Stomach (tissue), 9 donors: ENCODE results near the gene ADAMTS16. TPM values are rescaled to one million over a fixed set of nuclear protein-coding genes. Genes with fewer than 3 reads are reported as not detected.
A peak's percentile ranks its signal among the peaks of the same experiment; 100 is the strongest.

ENCODE experiments used
- DNase-seq, 2 donors: peaks; one replicate each; pipeline versions ENCODE4 v3.0.0 to v3.0.0-alpha.2; 2013 to 2019
- H3K27ac ChIP-seq, 5 donors: fragments of 200-600 bp in 4 of 5; sonication (generic) in 4 of 5; one replicate each; pipeline ENCODE4 v1.5.1; 2013 to 2019; ENCODE audit warnings: mild to moderate bottlenecking in 1 of 5, moderate library complexity in 1 of 5
- H3K27me3 ChIP-seq, 3 donors: fragments of 200-600 bp; sonication (generic); one replicate each; pipeline ENCODE4 v1.5.1; 2017 to 2019; ENCODE audit warnings: mixed run types in 1 of 3
- H3K36me3 ChIP-seq, 4 donors: fragments of 200-600 bp; sonication (generic); 1 replicate in 3 of 4; 2 replicates in 1 of 4; pipeline ENCODE4 v1.5.1; 2016 to 2019
- H3K4me1 ChIP-seq, 4 donors: fragments of 200-600 bp; sonication (generic); one replicate each; pipeline ENCODE4 v1.5.1; 2016 to 2019
- H3K4me3 ChIP-seq, 4 donors: fragments of 200-600 bp; sonication (generic) in 3 of 4; one replicate each; pipeline ENCODE4 v1.5.1; 2016 to 2019; ENCODE audit warnings: mild to moderate bottlenecking in 1 of 4
- H3K9me3 ChIP-seq, 4 donors: fragments of 200-600 bp; sonication (generic); one replicate each; pipeline ENCODE4 v1.5.1; 2016 to 2019
- CTCF ChIP-seq, 7 experiments: fragments of 450-650 bp in 4 of 7; fragments of 200-600 bp in 3 of 7; sonication (generic) in 3 of 7; IDR thresholded peaks; one replicate each; pipeline ENCODE4 v1.5.1; 2016 to 2019; ENCODE audit warnings: antibody characterized with exemption in 7 of 7, control low read depth in 2 of 7, mild to moderate bottlenecking in 1 of 7
- EP300 ChIP-seq: sonication (generic); formaldehyde crosslinking; IDR thresholded peaks from one replicate; pipeline ENCODE4 v1.6.1; 2017; ENCODE audit warnings: antibody characterized with exemption
- POLR2A ChIP-seq, 4 donors: fragments of 450-650 bp; IDR thresholded peaks; one replicate each; pipeline ENCODE4 v1.6.1; 2016; ENCODE audit warnings: antibody characterized with exemption in 4 of 4, control low read depth in 2 of 4, mild to moderate bottlenecking in 1 of 4, moderate library complexity in 1 of 4
- POLR2AphosphoS5 ChIP-seq, 3 donors: sonication (generic); formaldehyde crosslinking; IDR thresholded peaks; one replicate each; pipeline ENCODE4 v1.6.1; 2016; ENCODE audit warnings: antibody characterized with exemption in 3 of 3
- WGBS, 5 donors: extraction: QIAGEN DNeasy Blood & Tissue Kit in 3 of 5; methylation state at CpG; one replicate each; pipeline versions ENCODE4 v1.1.5 to v1.1.7; 2013 to 2018; 5-methylcytosine and 5-hydroxymethylcytosine counted together
- intact Hi-C: fragments of 100-400 bp; cut with DNase I; formaldehyde crosslinking; loops from one replicate; pipeline ENCODE4 v1.15.1; 2023; ENCODE audit warnings: low total_unique reads
- polyA plus RNA-seq, 3 donors: library from polyadenylated mRNA; stranded (reverse); fragments of 200-250 nt; gene quantifications; one replicate each; pipeline ENCODE4 v1.2.3, GENCODE V29; 2013
- total RNA-seq, 5 donors: library from RNA; depleted of rRNA; stranded (reverse); fragments of >200 nt; gene quantifications; one replicate each; pipeline versions ENCODE4 v1.1.0 to v1.2.3, GENCODE V29; 2014 to 2016
- donor health status: healthy with polysubstance abuse.
- donor health status: Bipolar disorder and iron deficiency.
- donor health status: healthy.

Gene ADAMTS16
- total and polyA plus RNA-seq, 8 donors: 0.29 to 12.7 TPM; not detected in 6

DNA sequence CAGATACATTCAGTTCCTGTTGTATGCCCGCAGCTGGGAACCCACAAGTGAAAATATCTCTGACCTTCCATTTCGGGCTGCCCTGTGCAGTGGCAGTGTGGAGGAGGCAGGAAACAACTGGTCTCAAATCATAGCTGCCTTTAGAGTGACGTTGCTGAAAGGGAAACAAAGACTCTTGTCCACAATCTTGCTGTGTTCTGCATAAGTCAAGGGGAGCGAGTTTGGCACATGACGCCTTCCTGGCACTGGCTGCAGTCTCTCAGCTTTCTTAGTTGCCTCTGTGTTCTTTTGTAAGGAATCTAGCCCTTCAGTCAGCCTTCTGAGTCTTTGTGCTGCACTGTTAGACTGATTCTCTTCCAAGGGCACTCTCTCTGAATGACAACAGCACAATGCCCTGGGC lies 24.0 kb downstream of the ADAMTS16 start:
- Histone ChIP-seq H3K4me3 (no peak overlapping the region), H3K27ac (peak overlapping the region; percentile 52 to 66 (median 54)), H3K9me3 (no peaks in the 10 kb centered on the region), H3K36me3 (no peaks in the 10 kb centered on the region), H3K4me1 (peaks cover 0 to 8% (median 3%) of the 10 kb centered on the region in 4 donors), H3K27me3 (no peaks in the 10 kb centered on the region)
- TF ChIP-seq POLR2AphosphoS5 (IDR thresholded peaks at IDR 0.05) (peak in 2 of 3 donors; percentile 50 to 61), EP300 (no peak)
- DNase-seq: peak; percentile 45 to 81
- 14 to 44% (median 32%) methylated on average over 5 of the region's 5 CpGs for WGBS, 5 donors
- intact Hi-C loops: no loop called here

- TF ChIP-seq POLR2A (IDR thresholded peaks at IDR 0.05) (no peak), EP300 (no peak), POLR2AphosphoS5 (IDR thresholded peaks at IDR 0.05) (no peak), CTCF (IDR thresholded peaks at IDR 0.05) (no peak)
- Histone ChIP-seq H3K4me1 (no peaks in the 10 kb centered on the region), H3K9me3 (no peaks in the 10 kb centered on the region), H3K27ac (no peak overlapping the region), H3K4me3 (no peak overlapping the region), H3K27me3 (no peaks in the 10 kb centered on the region), H3K36me3 (no peaks in the 10 kb centered on the region)
- no peak for DNase-seq
- 84 to 95% (median 89%) methylated on average over 9 of the region's 9 CpGs for WGBS, 5 donors
- intact Hi-C loops: no loop called here
Measured at GRCh38 chr5:5165541-5166002, 25.4 kb downstream of the ADAMTS16 start.

DNA sequence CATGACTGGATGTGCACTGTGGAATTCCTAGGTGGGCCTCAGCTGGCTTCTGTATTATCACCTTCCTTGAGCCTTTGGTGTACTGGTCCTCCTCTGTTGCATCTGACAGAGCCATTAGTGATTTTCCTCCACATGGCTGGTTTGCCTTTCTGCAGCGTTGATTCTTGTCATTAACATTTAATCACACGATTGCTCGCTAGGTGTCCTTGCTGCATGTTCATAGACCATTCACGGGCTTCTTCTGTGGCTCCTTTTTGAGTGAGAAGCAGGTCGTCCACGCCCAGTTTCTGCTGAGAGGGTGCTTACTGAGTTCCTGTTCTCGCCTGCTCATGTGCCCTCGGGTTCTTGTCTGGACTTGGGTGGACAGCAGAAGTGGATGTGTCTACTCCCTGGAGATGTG lies 29.3 kb downstream of the ADAMTS16 start:
- Histone ChIP-seq H3K27me3 (no peaks in the 10 kb centered on the region), H3K27ac (no peak overlapping the region), H3K4me1 (no peaks in the 10 kb centered on the region), H3K4me3 (no peak overlapping the region), H3K9me3 (no peaks in the 10 kb centered on the region), H3K36me3 (no peaks in the 10 kb centered on the region)
- intact Hi-C loops: no loop called here
- TF ChIP-seq CTCF (IDR thresholded peaks at IDR 0.05) (no peak), EP300 (no peak), POLR2AphosphoS5 (IDR thresholded peaks at IDR 0.05) (no peak)
- no peak for DNase-seq
- 88 to 94% (median 92%) methylated on average over 8 of the region's 8 CpGs for WGBS, 5 donors

DNA sequence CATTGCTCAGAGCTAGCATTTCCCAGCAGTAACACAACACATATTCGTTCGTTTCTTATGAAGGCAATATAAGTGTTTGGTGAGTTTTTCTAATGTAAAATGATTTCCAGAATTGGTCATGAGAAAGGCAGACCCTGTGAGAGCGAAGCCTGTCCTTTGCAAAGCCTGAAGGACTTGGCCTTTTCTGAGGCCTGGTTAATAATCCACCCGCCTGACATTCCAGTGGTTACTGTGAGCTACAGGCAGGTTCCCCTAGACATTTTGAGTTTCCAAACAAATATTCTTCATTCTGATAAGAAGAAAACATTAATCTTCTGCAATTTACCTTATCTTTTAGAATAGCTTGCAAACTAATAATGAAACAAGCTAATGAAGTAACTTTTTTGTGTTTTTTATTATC lies 38.0 kb downstream of the ADAMTS16 start:
- Histone ChIP-seq H3K4me3 (no peak overlapping the region), H3K36me3 (no peaks in the 10 kb centered on the region), H3K4me1 (peaks cover 0 to 9% (median 2%) of the 10 kb centered on the region in 4 donors), H3K27ac (peak overlapping the region in 2 of 5 donors; percentile 4 to 30), H3K27me3 (no peaks in the 10 kb centered on the region), H3K9me3 (no peaks in the 10 kb centered on the region)
- TF ChIP-seq EP300 (no peak), CTCF (IDR thresholded peaks at IDR 0.05) (no peak), POLR2AphosphoS5 (IDR thresholded peaks at IDR 0.05) (no peak), POLR2A (IDR thresholded peaks at IDR 0.05) (no peak)
- intact Hi-C loops: no loop called here
- WGBS, 5 donors: 32 to 58% (median 42%) methylated on average over 4 of the region's 4 CpGs
- DNase-seq: peak; percentile 59 to 66

- H3K36me3 ChIP-seq: no peaks in the 10 kb centered on the region
- no peak for DNase-seq
- no peak for TF ChIP-seq EP300
- TF ChIP-seq CTCF (IDR thresholded peaks at IDR 0.05): no peak
- no peak for TF ChIP-seq POLR2A (IDR thresholded peaks at IDR 0.05)
- no peak for TF ChIP-seq POLR2AphosphoS5 (IDR thresholded peaks at IDR 0.05)
- H3K27me3 ChIP-seq: no peaks in the 10 kb centered on the region
- intact Hi-C loops: no loop called here
- no peaks in the 10 kb centered on the region for H3K9me3 ChIP-seq
- peaks cover 0 to 9% (median 2%) of the 10 kb centered on the region in 4 donors for H3K4me1 ChIP-seq
- H3K27ac ChIP-seq: no peak overlapping the region
- no peak overlapping the region for H3K4me3 ChIP-seq
- 33 to 56% (median 37%) methylated on average over 2 of the region's 2 CpGs for WGBS, 5 donors
Measured at GRCh38 chr5:5178580-5178979, 38.5 kb downstream of the ADAMTS16 start.
